Activated naive CD4-positive, alpha-beta T cell treated with anti-CD3 and anti-CD28 coated beads, Interleukin-2, amount 50 U/mL, for 72 hours (primary cell): ENCODE results near the gene PNMA6E. TPM values are rescaled to one million over a fixed set of nuclear protein-coding genes. Genes with fewer than 3 reads are reported as not detected.

ENCODE experiments used
- ATAC-seq, 2 donors: fragments of 150-1000 bp; cut with Tn5 transposase; 2 replicates each; pipeline ENCODE4 v1.10.0; 2021; ENCODE audit warnings: mild to moderate bottlenecking in 2 of 2, moderate library complexity in 2 of 2
- DNase-seq, 2 donors: peaks; one replicate each; pipeline ENCODE4 v3.0.0; 2021 to 2022; ENCODE audit warnings: low spot score in 2 of 2
- H3K27ac Mint-ChIP-seq, 2 donors: one replicate each; pipeline ENCODE4 v1.8.0; 2022; ENCODE audit warnings: mild to moderate bottlenecking in 2 of 2, mixed read lengths in 2 of 2
- H3K36me3 Mint-ChIP-seq, 2 donors: one replicate each; pipeline ENCODE4 v1.8.0; 2022; ENCODE audit warnings: mixed read lengths in 2 of 2
- H3K9me3 Mint-ChIP-seq, 2 donors: one replicate each; pipeline ENCODE4 v1.8.0; 2022; ENCODE audit warnings: mixed read lengths in 2 of 2
- total RNA-seq, 2 donors: library from RNA; stranded (reverse); gene quantifications; one replicate each; pipeline ENCODE4 v1.2.3, GENCODE V29; 2022

PNMA6E gene
- total RNA-seq, 2 donors from 2014 or later, result not detected

DNA sequence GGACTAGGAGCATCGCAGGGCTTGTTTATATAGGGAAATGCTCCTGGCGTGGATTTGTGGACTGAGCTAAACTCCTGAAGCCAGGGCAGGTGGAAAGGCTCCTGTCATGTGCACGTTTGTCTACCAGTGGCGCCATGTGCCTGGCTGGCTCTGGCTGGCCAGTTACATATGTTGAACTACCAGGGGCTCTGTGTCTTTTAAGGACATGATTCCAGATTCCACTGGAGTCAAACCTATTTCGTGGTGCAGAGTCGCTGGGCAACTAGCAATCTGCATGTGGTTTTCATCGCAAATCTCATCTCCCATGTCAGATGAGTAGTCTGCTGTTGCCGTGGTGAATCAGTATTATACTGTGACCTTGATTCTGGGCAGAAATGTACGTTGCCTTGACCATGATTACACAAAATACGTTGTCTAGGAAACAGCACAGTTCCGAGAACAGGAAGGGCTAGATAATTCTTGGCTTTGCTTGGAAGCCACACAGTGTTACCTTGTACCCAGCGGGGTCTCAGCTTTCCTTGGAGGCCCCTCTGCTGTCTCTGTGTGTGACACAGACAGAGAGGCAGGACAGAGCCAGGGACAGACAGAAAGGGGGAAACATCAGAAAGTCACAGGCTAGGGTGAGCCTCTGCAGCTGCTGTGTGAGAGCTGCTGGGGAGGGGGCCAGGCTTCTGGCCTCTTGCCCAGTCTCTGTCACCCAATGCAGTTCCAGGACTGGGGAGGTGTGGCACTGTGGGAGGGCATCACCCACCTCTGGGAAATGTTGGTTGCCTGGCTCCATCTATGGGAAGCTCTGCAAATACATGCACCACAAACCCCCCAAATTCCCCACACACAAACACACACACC lies 19.2 kb downstream of the PNMA6E start:
- peak in 1 of 2 donors; percentile 11 for DNase-seq
- peak; percentile 18 to 79 for ATAC-seq

DNA sequence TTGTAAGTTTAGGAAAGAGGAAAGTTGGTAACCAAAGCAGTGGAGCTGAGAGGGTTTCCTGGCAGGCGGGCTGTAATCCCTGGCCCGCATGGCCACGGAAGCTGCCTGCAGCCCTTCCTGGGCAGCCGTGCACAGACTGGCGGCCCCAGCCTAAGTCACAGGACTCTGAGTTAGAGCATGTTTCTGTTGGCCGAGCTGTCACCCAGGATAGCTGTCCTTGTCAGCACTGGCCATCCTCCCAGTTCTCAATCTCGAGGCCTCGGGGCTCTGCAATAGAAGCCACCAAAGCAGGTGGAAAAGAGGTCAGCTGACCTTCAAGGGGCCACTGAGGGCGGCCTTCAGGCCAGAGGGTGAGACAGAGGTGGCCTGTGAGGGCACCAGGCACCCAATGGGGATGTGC lies 20.5 kb downstream of the PNMA6E start:
- Mint-ChIP-seq H3K36me3 (no peaks in the 10 kb centered on the region), H3K9me3 (no peaks in the 10 kb centered on the region), H3K27ac (no peak overlapping the region)
- DNase-seq, result no peak
- ATAC-seq, result no peak

More for the DNA sequence above, 19.2 kb downstream of the PNMA6E start:
- Mint-ChIP-seq H3K9me3 (no peaks in the 10 kb centered on the region), H3K27ac (no peak overlapping the region), H3K36me3 (no peaks in the 10 kb centered on the region)

DNA sequence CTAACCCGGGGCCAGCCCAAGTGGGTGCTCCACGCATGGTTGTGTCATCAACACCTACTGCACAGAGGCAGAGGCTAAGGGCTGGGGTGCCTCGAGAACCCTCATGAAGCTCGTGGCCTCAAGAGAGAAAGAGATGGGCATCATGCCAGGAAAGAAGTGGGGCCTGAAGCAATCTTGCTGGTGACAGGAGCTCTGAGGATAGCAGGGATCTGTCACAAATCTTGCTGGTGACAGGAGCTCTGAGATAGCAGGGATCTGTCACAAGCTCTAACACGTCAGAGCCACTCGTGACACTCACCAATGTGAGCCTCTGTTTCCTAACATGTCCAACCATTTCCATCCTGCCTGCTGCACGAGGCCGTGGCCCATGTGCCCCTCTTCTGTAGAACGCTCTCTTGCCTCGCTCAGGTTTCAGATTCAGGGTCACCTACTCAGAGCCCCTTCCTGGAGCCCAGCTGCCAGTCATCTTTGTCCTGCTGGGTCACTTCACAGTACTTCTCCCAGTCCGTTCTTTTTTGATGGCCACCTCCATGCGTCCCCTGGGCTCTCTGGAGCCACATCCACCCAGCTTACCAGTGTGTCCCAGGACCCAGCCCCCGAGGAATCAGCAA lies 21.1 kb downstream of the PNMA6E start:
- Mint-ChIP-seq H3K36me3 (no peaks in the 10 kb centered on the region), H3K9me3 (no peaks in the 10 kb centered on the region), H3K27ac (no peak overlapping the region)
- ATAC-seq (no peak), DNase-seq (no peak)

DNA sequence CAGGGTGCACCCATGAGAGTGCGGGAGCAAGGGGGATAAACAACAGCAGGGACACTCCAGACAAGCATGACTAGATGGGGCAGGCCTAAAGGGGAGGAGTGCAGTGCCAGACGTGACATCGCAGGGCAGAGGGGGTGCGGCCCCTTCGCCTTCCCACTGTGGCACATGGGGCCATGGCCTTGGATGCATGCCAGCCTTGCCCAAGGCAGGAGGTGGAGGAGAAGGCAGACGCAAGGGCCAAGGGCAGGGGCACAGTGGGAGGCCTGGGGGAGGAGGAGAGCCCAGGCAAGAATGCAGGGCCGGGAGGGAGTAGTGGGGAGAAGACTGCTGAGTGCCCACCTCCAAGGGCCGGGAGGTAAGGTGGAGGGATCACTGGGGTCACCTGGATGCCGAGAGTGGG lies 21.6 kb downstream of the PNMA6E start:
- DNase-seq (no peak), ATAC-seq (no peak)
- H3K36me3 Mint-ChIP-seq, result no peaks in the 10 kb centered on the region
- peak overlapping the region in 1 of 2 donors; percentile 24 for H3K27ac Mint-ChIP-seq
- no peaks in the 10 kb centered on the region for H3K9me3 Mint-ChIP-seq

DNA sequence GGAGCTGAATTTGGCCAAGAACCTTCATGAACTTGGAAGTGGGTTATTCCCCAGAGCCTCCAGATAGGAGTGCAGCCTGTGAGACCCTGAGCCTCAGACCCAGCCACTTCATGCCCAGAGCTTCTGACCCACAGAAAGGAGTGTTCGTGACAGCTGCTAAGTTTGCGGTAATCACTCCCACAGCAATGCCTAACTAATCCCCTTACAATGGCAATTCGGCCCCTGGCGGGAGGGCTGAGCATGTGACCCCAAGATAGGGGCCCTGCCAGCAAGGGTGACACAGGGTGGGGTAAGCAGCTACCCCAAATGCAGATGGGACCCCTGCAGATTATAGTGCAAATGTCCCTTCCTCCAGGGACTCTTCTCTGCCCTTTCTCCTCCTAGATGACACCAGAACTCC lies 22.5 kb downstream of the PNMA6E start:
- ATAC-seq (no peak), DNase-seq (no peak)
- Mint-ChIP-seq H3K36me3 (no peaks in the 10 kb centered on the region), H3K27ac (peak overlapping the region in 1 of 2 donors; percentile 24), H3K9me3 (no peaks in the 10 kb centered on the region)

DNA sequence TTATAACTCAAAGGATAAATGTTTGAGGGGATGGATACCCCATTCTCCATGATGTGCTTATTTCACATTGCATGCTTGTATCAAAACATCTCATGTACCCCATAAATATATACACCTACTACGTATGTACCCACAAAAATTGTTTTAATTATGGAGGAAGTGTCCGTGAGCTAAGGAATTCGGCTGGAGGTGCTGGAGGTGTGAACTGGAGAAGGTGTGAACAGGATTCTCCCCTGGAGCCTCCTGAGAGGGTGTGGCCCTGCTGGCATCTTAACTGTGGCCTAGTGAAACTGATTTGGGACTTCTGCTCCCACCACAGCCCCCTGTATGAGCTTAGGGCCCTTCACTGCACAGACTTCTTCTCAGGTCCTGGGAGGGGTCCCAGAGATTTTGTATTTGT lies 23.4 kb downstream of the PNMA6E start:
- ATAC-seq (no peak), DNase-seq (no peak)
- Mint-ChIP-seq H3K27ac (no peak overlapping the region), H3K9me3 (no peaks in the 10 kb centered on the region), H3K36me3 (no peaks in the 10 kb centered on the region)

DNA sequence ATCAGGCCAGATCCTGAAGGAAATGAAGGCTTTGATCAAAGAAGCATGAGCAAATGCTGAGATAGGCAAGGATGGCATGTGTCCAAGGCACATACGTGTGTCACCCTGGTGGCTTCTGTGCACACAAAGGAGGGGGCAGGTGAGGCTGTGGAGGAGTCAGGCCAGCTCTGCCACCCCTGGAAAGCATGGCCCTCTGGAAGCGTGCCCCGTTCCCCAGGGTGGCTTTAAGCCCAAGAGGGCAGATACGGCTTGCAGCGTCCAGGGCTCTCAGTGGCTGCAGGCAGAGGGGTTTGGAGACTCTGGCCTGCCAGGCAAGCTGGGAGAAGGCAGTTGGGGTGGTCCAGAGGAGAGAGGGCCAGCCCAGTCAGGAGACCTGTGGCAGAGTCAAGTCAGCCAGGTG lies 25.6 kb downstream of the PNMA6E start:
- Mint-ChIP-seq H3K9me3 (no peaks in the 10 kb centered on the region), H3K36me3 (no peaks in the 10 kb centered on the region), H3K27ac (no peak overlapping the region)
- DNase-seq (no peak), ATAC-seq (no peak)

DNA sequence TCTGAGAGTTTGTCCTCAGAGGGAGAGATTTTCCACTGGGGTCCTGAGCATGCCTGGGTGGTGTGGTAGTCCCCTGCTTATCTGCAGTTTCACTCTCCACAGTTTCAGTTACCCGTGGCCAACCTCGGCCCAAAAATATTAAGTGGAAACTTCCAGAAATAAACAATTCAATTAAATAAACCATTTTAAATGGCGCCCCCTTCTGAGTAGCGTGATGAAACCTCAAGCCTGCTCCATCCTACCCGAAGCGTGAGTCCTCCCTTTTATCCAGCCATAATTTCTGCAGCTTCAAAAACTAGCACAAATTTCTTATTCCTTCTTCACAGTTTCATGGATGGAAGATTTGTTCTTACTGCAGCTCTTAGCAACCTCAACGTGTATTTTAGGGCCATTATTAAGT lies 26.7 kb downstream of the PNMA6E start:
- Mint-ChIP-seq H3K9me3 (no peaks in the 10 kb centered on the region), H3K36me3 (no peaks in the 10 kb centered on the region), H3K27ac (no peak overlapping the region)
- ATAC-seq, result no peak
- DNase-seq, result no peak

DNA sequence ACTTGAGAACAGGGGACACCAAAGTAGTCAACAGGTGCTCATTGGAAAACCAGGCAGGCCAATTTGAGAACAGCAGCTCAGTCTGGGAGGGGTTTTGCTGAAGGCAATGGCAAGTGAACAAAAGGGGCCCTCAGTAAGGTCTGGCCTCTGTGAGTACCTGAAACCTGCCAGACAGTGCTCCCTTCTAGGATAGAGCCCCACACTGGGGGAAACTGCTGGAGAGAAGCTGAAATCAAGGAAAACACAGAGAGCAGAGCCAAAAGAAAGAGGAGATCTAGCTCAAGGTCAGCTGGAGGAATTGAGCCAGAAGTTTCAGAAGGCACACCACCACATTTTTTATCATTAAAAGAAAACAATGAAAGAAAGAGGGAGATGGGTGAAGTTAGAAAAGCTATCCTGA lies 28.2 kb downstream of the PNMA6E start:
- no peaks in the 10 kb centered on the region for H3K9me3 Mint-ChIP-seq
- DNase-seq, result no peak
- no peak overlapping the region for H3K27ac Mint-ChIP-seq
- no peaks in the 10 kb centered on the region for H3K36me3 Mint-ChIP-seq
- ATAC-seq, result no peak

DNA sequence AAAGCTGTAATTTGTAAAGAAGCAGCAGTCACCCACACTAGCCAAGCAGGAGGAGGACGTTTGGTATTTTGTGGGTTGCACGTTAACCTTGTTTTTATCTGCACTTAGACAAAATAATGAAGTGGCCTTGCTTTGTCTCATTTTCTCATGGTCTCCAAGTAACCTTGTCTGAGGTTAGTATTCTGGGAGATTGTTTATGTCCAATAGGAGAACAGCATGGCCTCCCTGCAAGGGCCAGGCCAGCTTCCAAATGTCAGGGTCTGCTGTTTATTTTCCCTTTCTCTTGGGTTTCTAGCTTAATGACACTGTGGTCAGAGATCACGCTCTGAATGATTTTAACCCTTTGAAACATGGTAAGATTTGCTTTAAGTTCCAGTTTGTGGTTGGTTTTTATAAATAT lies 29.9 kb downstream of the PNMA6E start:
- Mint-ChIP-seq H3K27ac (peak overlapping the region in 1 of 2 donors; percentile 77), H3K9me3 (no peaks in the 10 kb centered on the region), H3K36me3 (no peaks in the 10 kb centered on the region)
- DNase-seq, result no peak
- no peak for ATAC-seq

DNA sequence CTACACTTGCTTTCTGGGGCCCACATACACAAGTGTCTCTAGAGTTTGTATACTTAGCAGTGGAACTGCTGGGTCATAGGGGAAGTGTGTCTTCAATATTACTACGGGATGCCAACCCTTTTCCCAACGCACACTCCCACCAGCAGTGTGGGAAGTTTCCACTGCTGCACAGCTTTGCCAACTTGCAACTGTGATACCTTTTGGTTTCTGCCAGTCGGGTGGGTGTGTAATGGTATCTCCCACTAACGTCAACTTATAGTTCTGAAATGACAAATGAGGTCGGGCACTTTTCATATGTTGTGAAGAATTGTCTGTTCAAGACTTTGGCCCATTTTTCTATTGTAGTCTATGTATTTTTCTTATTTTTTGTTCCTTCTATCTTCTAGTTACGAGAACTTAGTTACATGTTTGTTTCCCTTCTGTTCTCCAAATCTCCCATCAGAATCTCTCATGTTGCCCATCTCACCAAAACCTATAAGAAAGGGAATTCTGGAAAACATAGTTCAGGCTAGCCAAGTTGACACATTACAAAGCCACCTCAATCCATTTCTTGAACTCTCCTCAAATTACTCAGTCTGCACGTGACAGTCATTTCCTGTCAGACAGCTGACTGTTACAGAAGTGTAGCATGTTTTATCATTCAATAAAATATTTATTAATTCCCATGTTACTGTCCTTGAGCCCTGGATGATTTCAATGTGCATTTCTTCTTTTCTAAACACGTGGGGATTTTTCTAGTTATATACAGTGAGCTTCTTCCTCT lies 30.7 kb downstream of the PNMA6E start:
- H3K27ac Mint-ChIP-seq, result peak overlapping the region in 1 of 2 donors; percentile 77
- peak in 1 of 2 donors; percentile 47 for ATAC-seq
- H3K36me3 Mint-ChIP-seq, result no peaks in the 10 kb centered on the region
- no peaks in the 10 kb centered on the region for H3K9me3 Mint-ChIP-seq
- DNase-seq, result no peak

DNA sequence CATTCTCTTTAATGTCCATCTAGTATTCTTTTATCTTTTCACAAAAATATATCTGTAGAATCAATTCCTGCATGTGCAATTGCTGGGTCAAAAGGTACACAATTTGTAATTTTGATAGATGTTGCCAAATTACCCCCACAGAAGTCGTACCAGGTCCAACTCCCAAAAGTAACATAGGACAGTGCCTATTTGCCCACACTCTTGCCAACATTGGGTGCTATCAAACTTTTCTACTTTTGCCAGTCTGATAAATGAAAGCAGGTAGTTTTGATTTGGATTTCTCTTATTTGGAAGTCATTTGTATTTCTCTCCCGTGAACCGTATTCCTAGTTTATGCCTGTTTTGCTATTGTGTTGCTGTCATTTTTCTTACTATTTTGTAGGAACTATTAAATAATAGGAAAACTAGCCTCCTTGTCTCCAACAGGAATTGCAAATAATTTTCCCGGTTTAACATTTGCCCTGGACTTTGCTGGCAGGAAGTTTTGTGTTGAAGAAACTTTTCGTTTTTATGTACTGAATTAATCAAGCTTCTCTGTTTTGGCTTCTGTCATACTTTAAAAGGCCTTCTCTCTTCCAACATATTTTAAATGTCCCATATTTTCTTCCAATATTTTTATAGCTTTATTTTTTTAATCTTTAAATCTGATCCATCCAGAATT lies 34.1 kb downstream of the PNMA6E start:
- no peak for ATAC-seq
- no peak for DNase-seq
- Mint-ChIP-seq H3K9me3 (no peaks in the 10 kb centered on the region), H3K36me3 (no peaks in the 10 kb centered on the region), H3K27ac (no peak overlapping the region)

DNA sequence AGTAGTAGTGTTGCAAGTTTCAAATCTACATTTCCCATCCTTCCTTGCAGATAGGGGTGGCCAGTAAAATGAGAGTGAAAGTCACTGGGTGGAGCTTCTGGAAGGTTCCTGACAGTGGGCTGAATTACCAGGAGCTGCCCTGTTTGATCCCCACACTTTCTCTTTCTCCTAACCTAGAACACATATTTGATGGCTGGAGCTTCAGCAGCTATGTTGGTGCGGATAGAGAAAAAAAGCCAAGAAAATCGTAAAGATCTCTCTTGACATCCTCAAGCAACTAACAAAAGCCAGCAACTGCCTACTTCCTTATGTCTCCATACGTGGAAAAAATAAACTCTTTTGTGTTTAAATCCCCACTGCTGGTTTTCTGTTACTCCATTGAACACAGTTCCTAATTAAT lies 35.0 kb downstream of the PNMA6E start:
- H3K36me3 Mint-ChIP-seq, result no peaks in the 10 kb centered on the region
- H3K27ac Mint-ChIP-seq, result no peak overlapping the region
- H3K9me3 Mint-ChIP-seq, result no peaks in the 10 kb centered on the region
- peak in 1 of 2 donors; percentile 43 for ATAC-seq
- DNase-seq, result no peak

DNA sequence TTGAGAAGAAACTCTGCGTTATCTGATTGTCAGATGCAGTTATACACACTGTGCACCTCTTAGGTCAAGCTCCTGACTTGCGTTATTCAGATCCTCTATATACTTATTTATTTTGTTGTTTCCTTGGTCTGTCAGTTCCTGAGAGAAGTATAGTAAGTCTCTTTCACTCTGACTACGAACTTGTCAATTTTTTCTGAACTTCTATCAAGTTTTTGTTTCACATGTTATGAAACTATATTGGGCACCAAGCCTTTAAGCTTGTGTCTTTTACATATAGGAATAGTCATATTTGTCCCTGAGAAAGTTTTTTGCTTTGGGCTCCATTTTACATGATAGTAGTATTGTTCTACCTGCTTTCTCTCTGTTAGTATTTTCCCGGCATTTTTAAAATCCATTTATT lies 35.5 kb downstream of the PNMA6E start:
- DNase-seq (no peak), ATAC-seq (peak in 1 of 2 donors; percentile 84)
- Mint-ChIP-seq H3K27ac (no peak overlapping the region), H3K9me3 (no peaks in the 10 kb centered on the region), H3K36me3 (no peaks in the 10 kb centered on the region)

DNA sequence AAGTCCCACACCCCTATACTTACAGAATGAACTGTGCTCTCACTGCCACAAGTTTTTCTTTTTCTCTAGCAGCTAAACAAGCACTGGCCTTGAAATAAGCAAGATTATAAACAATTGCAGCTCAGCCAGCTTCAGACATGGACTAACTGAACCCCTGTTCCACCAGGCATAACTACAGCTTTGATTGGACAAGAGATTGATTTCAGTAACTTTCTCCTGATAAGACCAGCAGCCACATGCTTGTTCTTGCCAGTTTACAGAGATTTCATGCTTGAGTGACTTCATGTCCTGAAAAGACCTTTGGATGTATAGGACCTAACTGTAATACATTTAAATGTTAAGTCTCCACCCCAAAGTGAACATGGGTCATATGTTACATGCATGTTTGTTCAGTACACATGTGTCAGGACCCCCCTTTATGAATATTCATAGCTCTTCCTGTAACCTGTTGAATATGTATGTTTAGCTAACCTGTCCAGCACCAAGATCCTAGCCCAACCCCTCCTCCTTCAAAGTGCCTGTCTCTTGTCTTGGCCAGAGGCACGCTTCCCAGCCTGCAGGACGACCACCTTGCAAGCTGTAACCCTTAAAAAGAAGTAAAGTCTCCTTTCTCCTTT lies 39.3 kb downstream of the PNMA6E start:
- DNase-seq (no peak), ATAC-seq (no peak)
- peaks cover 5 to 7% of the 10 kb centered on the region in 2 donors for H3K36me3 Mint-ChIP-seq
- H3K27ac Mint-ChIP-seq, result no peak overlapping the region
- H3K9me3 Mint-ChIP-seq, result no peaks in the 10 kb centered on the region

DNA sequence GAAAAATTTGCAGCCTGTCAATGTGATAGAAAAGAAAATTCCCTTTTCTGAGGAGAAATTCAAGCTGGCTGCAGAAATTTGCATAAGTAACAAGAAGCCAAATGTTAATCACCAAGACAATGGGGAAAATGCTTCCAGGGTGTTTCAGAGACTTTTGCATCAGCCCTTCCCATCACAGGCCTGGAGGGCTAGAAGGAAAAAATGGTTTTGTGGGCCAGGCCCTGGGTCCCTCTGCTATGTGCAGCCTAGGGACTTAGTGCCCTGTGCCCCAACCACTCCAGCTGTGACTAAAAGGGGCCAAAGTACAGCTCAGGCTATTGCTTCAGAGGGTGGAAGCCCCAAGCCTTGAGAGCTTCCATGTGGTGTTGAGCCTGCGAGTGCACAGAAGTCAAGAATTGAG lies 43.3 kb downstream of the PNMA6E start:
- ATAC-seq (no peak), DNase-seq (no peak)
- Mint-ChIP-seq H3K27ac (no peak overlapping the region), H3K36me3 (peaks cover 5 to 7% of the 10 kb centered on the region in 2 donors), H3K9me3 (no peaks in the 10 kb centered on the region)
